Superior temporal gyrus (tissue), 1 donor: ENCODE measurements around the gene DAZAP2.
"Not testable (repeated sequence)": the region's sequence is repeated elsewhere in the genome, so short reads cannot be mapped to it uniquely, and the experiment has no call there.

Experiments used
- DNase-seq: peaks from one replicate; pipeline ENCODE4 v3.0.0-alpha.2; 2016; ENCODE audit errors: extremely low spot score

The DAZAP2 gene

GRCh38 chr12:51217133-51217967, 21.3 kb upstream of the DAZAP2 start:
- peak; percentile 21 for DNase-seq

- DNase-seq: peak; percentile 75
Observed at GRCh38 chr12:51217968-51218606, 20.5 kb upstream of the DAZAP2 start, which contains the start of gene POU6F1. POU6F1 (minus strand) TSS chr12:51218062; CDS start chr12:51206836, 11,226 bp downstream.

GRCh38 chr12:51218607-51219161, 19.9 kb upstream of the DAZAP2 start:
- DNase-seq: no peak

GRCh38 chr12:51219322-51219721, 19.3 kb upstream of the DAZAP2 start:
- DNase-seq: no peak

- not testable (repeated sequence) for DNase-seq
Observed at GRCh38 chr12:51219857-51220256, 18.8 kb upstream of the DAZAP2 start.

DNA sequence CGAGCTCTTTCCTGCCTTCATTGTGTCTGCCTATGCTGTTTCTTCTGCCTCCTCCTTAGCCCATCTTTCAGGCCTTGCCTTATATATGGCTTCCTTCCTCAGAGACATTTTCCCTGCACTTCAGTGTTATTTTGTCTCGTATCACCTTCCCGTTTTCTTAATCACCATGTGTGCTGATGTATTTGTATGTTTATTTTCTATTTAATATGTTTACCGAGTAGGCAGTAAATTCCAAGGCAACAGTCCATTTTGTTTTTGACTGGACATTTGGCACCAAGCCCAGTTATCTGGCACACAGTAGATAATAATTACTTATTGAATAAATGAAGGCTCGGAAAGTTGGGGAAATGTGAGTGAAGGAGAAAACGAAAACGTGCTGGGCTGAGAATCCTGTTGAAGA, 16.2 kb upstream of the DAZAP2 start:
- DNase-seq: no peak

GRCh38 chr12:51224625-51225024, 14.0 kb upstream of the DAZAP2 start:
- DNase-seq: no peak

- no peak for DNase-seq
Observed at GRCh38 chr12:51225234-51225633, 13.4 kb upstream of the DAZAP2 start.

DNA sequence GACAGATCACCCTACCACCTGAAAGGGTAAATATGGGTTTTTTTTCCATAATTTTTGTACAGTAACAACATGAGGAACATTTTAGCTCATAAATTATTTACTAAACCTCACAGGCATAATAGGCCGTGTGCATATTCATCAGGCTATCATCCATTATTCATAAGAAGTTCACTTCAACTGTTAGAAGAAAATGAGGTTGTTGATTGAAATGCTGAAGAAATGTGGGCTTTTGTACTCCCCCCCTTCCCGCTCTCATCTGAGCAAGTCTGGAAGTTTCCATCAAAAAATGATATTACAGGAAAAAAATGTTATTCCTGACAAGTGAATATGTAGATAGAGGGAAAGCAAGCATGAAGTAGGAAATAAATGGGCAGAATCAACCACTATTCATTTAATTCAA, 12.9 kb upstream of the DAZAP2 start:
- DNase-seq: no peak

GRCh38 chr12:51227112-51227511, 11.5 kb upstream of the DAZAP2 start:
- DNase-seq: not testable (repeated sequence)

DNA sequence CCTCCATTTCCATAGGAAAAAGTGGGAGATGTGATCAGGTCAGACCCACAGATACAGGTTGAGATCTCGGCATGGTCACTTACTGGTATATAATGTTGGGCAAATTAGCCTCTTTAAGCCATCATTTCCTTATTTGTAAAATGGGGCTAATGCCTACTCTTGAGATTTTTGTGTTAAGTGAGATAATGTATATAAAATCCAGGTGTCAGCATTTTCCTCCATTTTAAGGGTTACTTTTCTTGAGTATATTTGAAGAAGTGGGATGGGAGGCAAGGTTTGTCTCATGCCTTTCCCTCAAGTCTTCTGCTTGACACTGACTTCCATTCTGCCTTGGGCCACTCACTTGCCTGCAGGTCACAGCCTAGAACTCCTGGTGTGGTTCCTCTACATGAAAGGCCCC, 10.7 kb upstream of the DAZAP2 start:
- no peak for DNase-seq

- no peak for DNase-seq
Observed at GRCh38 chr12:51229116-51229809, 9.4 kb upstream of the DAZAP2 start.

DNA sequence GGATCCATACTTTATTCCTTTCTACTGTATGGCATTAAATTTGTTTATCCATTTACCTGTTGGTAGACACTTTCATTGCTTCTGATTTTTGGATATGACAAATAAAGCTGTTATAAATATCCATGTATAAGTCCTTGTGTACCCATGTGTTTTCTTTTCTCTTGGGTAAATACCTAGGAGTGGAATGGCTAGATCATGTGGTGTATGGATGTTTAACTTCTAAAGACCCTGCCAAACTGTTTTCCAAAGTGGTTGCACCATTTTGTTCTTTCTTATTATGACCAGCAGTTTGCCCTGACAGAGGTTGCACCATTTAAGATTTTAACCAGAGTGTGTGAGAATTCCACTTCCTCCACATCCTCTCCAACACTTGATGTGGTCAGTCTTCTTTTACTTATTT, 6.0 kb upstream of the DAZAP2 start:
- DNase-seq: no peak

- DNase-seq: no peak
Observed at GRCh38 chr12:51234530-51234929, 4.1 kb upstream of the DAZAP2 start.

DNA sequence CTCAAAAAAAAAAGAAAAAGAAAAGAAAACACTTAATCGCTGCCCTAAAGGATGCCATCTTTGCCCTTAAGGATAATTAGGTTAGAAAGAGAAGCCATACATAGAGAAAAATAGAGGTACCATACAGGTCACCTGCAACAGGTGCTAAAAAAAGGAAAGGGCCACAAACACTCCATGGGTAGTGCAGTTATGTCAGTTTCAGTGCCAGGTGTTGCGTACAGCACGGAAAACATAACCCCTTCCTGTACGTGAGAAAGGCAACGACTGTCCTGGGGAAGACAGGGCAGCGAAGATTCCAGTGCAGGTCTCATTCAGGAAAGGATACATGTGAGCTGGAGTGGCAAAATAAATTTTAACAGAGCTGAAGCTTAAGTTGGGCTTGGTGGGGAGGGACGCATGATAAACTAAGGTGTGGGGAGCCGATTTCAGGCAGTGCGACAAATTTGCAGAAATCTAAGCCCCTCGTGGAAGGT, 553 bp upstream of the DAZAP2 start:
- DNase-seq: peak; percentile 42

DNA sequence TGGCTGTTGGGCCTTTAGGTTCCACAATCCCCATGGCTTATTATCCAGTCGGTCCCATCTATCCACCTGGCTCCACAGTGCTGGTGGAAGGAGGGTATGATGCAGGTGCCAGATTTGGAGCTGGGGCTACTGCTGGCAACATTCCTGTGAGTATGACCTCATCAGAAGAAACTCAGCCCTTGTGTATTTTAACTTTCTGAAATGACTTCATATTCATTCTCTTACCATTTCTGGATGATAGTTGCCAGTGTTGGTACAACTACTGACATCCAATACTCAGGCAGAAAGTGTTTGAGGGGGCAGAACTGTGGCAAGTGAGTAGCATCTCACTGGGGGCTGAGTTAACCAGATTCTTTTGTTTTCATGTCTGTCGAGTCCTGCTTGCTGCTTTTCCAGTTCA, 2.3 kb downstream of the DAZAP2 start:
- DNase-seq: no peak

- DNase-seq: no peak
Observed at GRCh38 chr12:51242120-51242519, 3.5 kb downstream of the DAZAP2 start.

GRCh38 chr12:51242876-51243275, 4.2 kb downstream of the DAZAP2 start:
- DNase-seq: no peak

GRCh38 chr12:51244269-51244668, 5.6 kb downstream of the DAZAP2 start:
- no peak for DNase-seq

DNA sequence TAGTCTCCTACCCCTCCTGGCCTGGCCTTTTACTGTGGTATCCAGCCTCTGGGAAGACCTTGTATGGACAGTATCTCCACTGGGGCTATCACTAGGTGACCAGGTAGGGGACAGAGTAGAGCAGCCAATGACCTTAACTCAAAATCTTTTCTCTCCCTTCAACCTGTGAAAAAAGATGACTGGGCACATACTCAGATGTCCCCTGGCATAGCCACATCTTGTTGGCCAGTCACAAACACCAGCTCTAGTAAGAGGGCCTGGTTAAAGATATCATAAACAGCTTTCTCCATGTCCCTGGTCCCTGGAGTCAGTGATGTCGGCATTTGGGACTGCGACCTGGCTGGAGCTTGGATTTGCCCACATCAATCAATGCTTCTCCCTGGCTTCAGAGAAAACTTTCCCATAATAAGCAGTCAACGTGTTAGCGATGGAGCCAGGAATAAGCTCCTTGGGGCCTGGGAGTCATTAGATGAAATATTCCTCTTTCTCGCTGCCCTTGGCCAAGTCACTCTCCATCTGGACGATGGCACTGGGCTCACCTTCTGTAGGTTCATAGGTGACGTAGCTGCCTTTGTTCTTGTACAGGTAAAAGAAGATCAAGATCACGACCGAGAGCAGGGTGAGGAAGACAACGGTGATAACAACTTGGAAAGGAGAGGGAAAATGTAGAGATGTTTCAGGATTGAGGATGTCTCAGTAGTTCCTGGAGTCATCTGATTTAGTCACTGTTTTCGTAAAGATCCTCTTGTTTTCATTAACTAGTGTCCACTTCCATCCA, 7.0 kb downstream of the DAZAP2 start:
- no peak for DNase-seq

- no peak for DNase-seq
Observed at GRCh38 chr12:51246254-51246853, 7.7 kb downstream of the DAZAP2 start.
